WERI-Rb-1 (cell line): ENCODE data around the gene SOCS4.
A peak's percentile ranks its signal among the peaks of the same experiment; 100 is the strongest.
"Not testable (repeated sequence)": the region's sequence is repeated elsewhere in the genome, so short reads cannot be mapped to it uniquely, and the experiment has no call there.

Experiments
- DNase-seq: peaks from one replicate; pipeline ENCODE4 v3.0.0-alpha.2; 2020
- H3K27ac ChIP-seq: fragments of 250-450 bp; sonication (Bioruptor Pico); 2 replicates; pipeline ENCODE4 v1.5.1; 2020; ENCODE audit warnings: mild to moderate bottlenecking, moderate library complexity
- H3K27me3 ChIP-seq: fragments of 250-450 bp; sonication (Bioruptor Pico); 2 replicates; pipeline ENCODE4 v1.5.1; 2021; ENCODE audit warnings: mild to moderate bottlenecking, low read depth, moderate library complexity; ENCODE audit not compliant: insufficient read depth, severe bottlenecking
- H3K36me3 ChIP-seq: fragments of 250-450 bp; sonication (Bioruptor Pico); 2 replicates; pipeline ENCODE4 v1.5.1; 2020; ENCODE audit warnings: mild to moderate bottlenecking, moderate library complexity
- H3K4me3 ChIP-seq: 2 replicates; pipeline ENCODE4 v1.5.1; 2011; ENCODE audit warnings: low read depth, mild to moderate bottlenecking, control low read depth, low read length
- H3K9me3 ChIP-seq: fragments of 250-450 bp; sonication (Bioruptor Pico); 2 replicates; pipeline ENCODE4 v1.5.1; 2021; ENCODE audit warnings: mild to moderate bottlenecking, moderate library complexity; ENCODE audit not compliant: severe bottlenecking
- TF ChIP-seq, protein P1 (sequence below): IDR thresholded peaks from 2 replicates; pipeline ENCODE4 v1.5.1; 2011; ENCODE audit warnings: low read depth, mild to moderate bottlenecking, control low read depth, inconsistent platforms, low read length

Gene SOCS4

GRCh38 chr14:55005071-55005470 lies 22.0 kb upstream of the SOCS4 start:
- no peaks in the 10 kb centered on the region for H3K9me3 ChIP-seq
- H3K27ac ChIP-seq = no peak overlapping the region
- H3K27me3 ChIP-seq = no peaks in the 10 kb centered on the region
- peaks cover 66% of the 10 kb centered on the region for H3K36me3 ChIP-seq
- DNase-seq = no peak
- TF ChIP-seq, protein P1, sequence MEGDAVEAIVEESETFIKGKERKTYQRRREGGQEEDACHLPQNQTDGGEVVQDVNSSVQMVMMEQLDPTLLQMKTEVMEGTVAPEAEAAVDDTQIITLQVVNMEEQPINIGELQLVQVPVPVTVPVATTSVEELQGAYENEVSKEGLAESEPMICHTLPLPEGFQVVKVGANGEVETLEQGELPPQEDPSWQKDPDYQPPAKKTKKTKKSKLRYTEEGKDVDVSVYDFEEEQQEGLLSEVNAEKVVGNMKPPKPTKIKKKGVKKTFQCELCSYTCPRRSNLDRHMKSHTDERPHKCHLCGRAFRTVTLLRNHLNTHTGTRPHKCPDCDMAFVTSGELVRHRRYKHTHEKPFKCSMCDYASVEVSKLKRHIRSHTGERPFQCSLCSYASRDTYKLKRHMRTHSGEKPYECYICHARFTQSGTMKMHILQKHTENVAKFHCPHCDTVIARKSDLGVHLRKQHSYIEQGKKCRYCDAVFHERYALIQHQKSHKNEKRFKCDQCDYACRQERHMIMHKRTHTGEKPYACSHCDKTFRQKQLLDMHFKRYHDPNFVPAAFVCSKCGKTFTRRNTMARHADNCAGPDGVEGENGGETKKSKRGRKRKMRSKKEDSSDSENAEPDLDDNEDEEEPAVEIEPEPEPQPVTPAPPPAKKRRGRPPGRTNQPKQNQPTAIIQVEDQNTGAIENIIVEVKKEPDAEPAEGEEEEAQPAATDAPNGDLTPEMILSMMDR = no peak
- H3K4me3 ChIP-seq = no peak overlapping the region

DNA sequence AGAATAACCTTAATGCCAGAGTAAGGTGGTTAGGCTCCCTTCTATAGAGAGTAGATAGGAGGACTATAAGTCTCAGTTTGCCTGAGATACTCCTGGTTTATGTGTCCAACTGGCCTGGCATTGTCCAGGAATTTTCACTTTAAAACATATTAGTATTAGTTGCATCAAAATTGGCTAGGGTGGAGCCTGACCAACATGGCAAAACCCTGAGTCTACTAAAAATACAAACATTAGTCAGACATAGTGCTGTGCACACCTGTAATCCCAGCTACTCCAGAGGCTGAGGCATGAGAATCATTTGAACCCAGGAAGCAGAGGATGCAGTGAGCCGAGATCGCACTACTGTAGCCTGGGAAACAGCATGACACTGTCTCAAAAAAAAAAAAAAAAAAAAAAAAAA lies 12.0 kb upstream of the SOCS4 start:
- no peak for DNase-seq
- peaks cover 36% of the 10 kb centered on the region for H3K36me3 ChIP-seq
- TF ChIP-seq, protein P1 = no peak
- H3K4me3 ChIP-seq = no peak overlapping the region
- H3K27me3 ChIP-seq = no peaks in the 10 kb centered on the region
- no peaks in the 10 kb centered on the region for H3K9me3 ChIP-seq
- no peak overlapping the region for H3K27ac ChIP-seq

DNA sequence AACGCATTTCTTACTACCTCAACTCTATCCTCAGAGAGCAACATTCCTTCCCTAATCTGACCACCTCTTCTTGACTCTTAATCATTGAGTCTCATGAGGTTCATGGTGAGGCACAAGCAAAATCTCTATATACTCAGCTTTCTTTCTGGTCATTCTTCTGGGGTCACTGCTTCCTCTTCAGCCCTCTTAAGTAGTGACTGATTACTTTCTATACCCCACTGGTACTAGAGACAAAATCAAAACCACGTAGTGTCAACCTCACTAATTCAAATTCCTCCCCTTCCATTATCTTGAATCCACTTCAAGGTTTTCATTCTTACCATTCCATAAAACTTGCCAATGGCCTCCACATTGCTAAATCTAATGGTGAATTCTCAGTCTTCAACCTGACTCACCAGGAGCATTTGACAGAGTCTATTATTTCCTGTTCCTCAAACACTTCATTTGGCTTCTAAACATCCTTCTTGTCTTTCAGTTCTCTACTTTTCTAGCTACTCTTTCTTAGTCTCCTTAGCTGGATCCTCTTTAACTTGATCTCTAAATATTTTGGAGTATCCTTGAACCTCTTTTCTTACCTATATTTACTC lies 7.0 kb upstream of the SOCS4 start:
- H3K9me3 ChIP-seq = no peaks in the 10 kb centered on the region
- peaks cover 29% of the 10 kb centered on the region for H3K36me3 ChIP-seq
- no peaks in the 10 kb centered on the region for H3K27me3 ChIP-seq
- no peak for DNase-seq
- TF ChIP-seq, protein P1 = no peak
- H3K27ac ChIP-seq = no peak overlapping the region
- H3K4me3 ChIP-seq = no peak overlapping the region

DNA sequence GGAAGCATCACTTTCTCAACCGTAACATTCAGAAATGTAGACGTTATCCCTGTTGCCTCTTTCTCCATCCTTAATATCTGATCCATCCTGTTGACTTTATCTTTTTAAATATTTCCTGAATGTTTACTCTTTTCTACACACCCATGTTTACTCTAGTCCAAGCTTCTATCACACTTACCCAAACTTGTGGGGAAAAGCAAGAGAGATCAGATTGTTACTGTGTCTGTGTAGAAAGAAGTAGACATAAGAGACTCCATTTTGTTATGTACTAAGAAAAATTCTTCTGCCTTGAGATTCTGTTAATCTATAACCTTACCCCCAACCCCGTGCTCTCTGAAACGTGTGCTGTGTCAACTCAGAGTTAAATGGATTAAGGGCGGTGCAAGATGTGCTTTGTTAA lies 2.7 kb upstream of the SOCS4 start:
- H3K36me3 ChIP-seq = peaks cover 27% of the 10 kb centered on the region
- H3K4me3 ChIP-seq, H3K9me3 ChIP-seq, H3K27me3 ChIP-seq, H3K27ac ChIP-seq, DNase-seq: not testable (repeated sequence)

DNA sequence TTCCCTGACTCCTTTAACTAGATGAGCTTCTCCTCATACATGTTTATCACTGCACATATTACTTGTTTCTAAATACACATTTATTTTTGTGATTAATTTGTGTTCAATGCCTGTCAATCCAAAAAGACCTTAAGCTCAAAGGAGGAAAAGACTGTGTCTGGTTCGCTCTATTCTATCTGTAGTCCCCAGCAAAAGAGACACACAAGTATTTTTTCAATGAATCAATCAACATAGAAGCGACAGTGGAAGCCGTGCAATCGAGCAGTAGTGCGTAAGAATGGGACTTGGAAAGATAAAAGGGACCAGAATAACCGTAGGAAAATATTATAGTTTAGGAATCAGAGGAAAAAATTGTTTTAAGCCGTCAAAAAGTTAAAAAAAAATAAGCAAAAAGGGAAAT lies 1.1 kb upstream of the SOCS4 start:
- Histone ChIP-seq H3K27me3 (no peaks in the 10 kb centered on the region), H3K4me3 (peak overlapping the region; percentile 97), H3K9me3 (no peaks in the 10 kb centered on the region), H3K36me3 (peaks cover 16% of the 10 kb centered on the region), H3K27ac (peak overlapping the region; percentile 96; the same call in 1 of the 2 replicates)
- no peak for DNase-seq
- TF ChIP-seq, protein P1 = no peak

DNA sequence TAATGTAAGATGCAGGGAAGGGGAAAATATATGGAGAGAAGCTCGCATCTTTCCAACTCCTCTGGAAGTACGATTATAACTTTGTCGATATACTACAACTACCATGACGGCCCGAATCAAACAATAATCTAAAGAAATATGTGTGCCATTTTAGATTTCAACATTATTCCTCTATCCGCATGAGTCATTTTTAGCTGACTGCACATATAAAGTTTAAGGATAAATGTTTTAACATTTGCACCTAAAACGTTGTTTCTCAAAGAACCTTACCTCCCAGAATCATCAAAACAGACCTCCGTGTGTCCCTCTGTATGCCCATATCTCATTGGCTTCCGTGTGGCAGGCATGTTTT lies 619 bp upstream of the SOCS4 start:
- TF ChIP-seq, protein P1 = no peak
- no peaks in the 10 kb centered on the region for H3K27me3 ChIP-seq
- H3K4me3 ChIP-seq = peak overlapping the region; percentile 97
- no peaks in the 10 kb centered on the region for H3K9me3 ChIP-seq
- peak overlapping the region; percentile 96 for H3K27ac ChIP-seq
- H3K36me3 ChIP-seq = peaks cover 15% of the 10 kb centered on the region
- no peak for DNase-seq
